ENCODE data around the gene STX16.
"Not testable (repeated sequence)": the region's sequence is repeated elsewhere in the genome, so short reads cannot be mapped to it uniquely, and the experiment has no call there.

STX16 gene

GRCh38 chr20:58721951-58722778 lies 71.1 kb downstream of the STX16 start:
- Histone ChIP-seq H3K27me3 (ENCODE audit: insufficient read depth, low read length, poor library complexity) (no peaks in the 10 kb centered on the region), H2BK5ac (ENCODE audit: low read length) (no peak overlapping the region), H3K4me3 (ENCODE audit: low read length) (no peak overlapping the region), H4K8ac (ENCODE audit: low read depth, low read length) (no peak overlapping the region), H3K27ac (ENCODE audit: low read depth, low read length) (no peak overlapping the region), H3K79me1 (ENCODE audit: low read length) (no peaks in the 10 kb centered on the region), H2BK15ac (replicated peaks; ENCODE audit: low read depth) (no peak overlapping the region), H4K5ac (ENCODE audit: low read length) (no peak overlapping the region), H2BK120ac (ENCODE audit: low read depth, low read length) (no peak overlapping the region), H3K36me3 (ENCODE audit: control insufficient read depth, insufficient read depth, low read length) (no peaks in the 10 kb centered on the region), H3K56ac (ENCODE audit: low read length) (no peak overlapping the region), H3K18ac (ENCODE audit: low read length) (no peak overlapping the region), H3K4me1 (ENCODE audit: control insufficient read depth, low read depth, low read length) (no peaks in the 10 kb centered on the region), H3K79me2 (ENCODE audit: control insufficient read depth, insufficient read depth, low read length) (no peaks in the 10 kb centered on the region), H3K9ac (ENCODE audit: low read length) (no peak overlapping the region), H3K23ac (ENCODE audit: low read length) (no peak overlapping the region), H3K4me2 (ENCODE audit: low read length) (no peak overlapping the region), H3K4ac (ENCODE audit: low read depth, low read length) (no peak overlapping the region), H2AK5ac (ENCODE audit: low read length) (no peak overlapping the region)
- no peak for DNase-seq
- WGBS (ENCODE audit: extremely low coverage, insufficient coverage, low lambda C conversion rate): no CpG with 5 or more reads among the region's 22 CpGs

GRCh38 chr20:58722877-58723627 lies 72.0 kb downstream of the STX16 start:
- Histone ChIP-seq H2BK5ac (ENCODE audit: low read length) (no peak overlapping the region), H2BK120ac (ENCODE audit: low read depth, low read length) (no peak overlapping the region), H3K18ac (ENCODE audit: low read length) (no peak overlapping the region), H3K79me2 (ENCODE audit: control insufficient read depth, insufficient read depth, low read length) (no peaks in the 10 kb centered on the region), H3K4me1 (ENCODE audit: control insufficient read depth, low read depth, low read length) (no peaks in the 10 kb centered on the region), H3K4me3 (ENCODE audit: low read length) (no peak overlapping the region), H3K27ac (ENCODE audit: low read depth, low read length) (no peak overlapping the region), H3K4ac (ENCODE audit: low read depth, low read length) (no peak overlapping the region), H3K56ac (ENCODE audit: low read length) (no peak overlapping the region), H3K23ac (ENCODE audit: low read length) (no peak overlapping the region), H2BK15ac (replicated peaks; ENCODE audit: low read depth) (no peak overlapping the region), H3K36me3 (ENCODE audit: control insufficient read depth, insufficient read depth, low read length) (no peaks in the 10 kb centered on the region), H4K8ac (ENCODE audit: low read depth, low read length) (no peak overlapping the region), H3K79me1 (ENCODE audit: low read length) (no peaks in the 10 kb centered on the region), H3K27me3 (ENCODE audit: insufficient read depth, low read length, poor library complexity) (no peaks in the 10 kb centered on the region), H3K9ac (ENCODE audit: low read length) (no peak overlapping the region), H2AK5ac (ENCODE audit: low read length) (no peak overlapping the region), H3K4me2 (ENCODE audit: low read length) (no peak overlapping the region), H4K5ac (ENCODE audit: low read length) (no peak overlapping the region)
- DNase-seq: no peak
- no CpG with 5 or more reads among the region's 9 CpGs for WGBS (ENCODE audit: extremely low coverage, insufficient coverage, low lambda C conversion rate)

GRCh38 chr20:58723628-58723984 lies 72.5 kb downstream of the STX16 start:
- H2AK5ac ChIP-seq (ENCODE audit: low read length): no peak overlapping the region
- H3K79me1 ChIP-seq (ENCODE audit: low read length): no peaks in the 10 kb centered on the region
- WGBS (ENCODE audit: extremely low coverage, insufficient coverage, low lambda C conversion rate): no CpG with 5 or more reads among the region's 3 CpGs
- no peak overlapping the region for H2BK120ac ChIP-seq (ENCODE audit: low read depth, low read length)
- no peak overlapping the region for H3K56ac ChIP-seq (ENCODE audit: low read length)
- H3K4me3 ChIP-seq (ENCODE audit: low read length): no peak overlapping the region
- no peak overlapping the region for H3K23ac ChIP-seq (ENCODE audit: low read length)
- H3K4ac ChIP-seq (ENCODE audit: low read depth, low read length): no peak overlapping the region
- H3K27me3 ChIP-seq (ENCODE audit: insufficient read depth, low read length, poor library complexity): no peaks in the 10 kb centered on the region
- no peak overlapping the region for H4K5ac ChIP-seq (ENCODE audit: low read length)
- H2BK15ac ChIP-seq (replicated peaks; ENCODE audit: low read depth): no peak overlapping the region
- H3K4me1 ChIP-seq (ENCODE audit: control insufficient read depth, low read depth, low read length): no peaks in the 10 kb centered on the region
- H2BK5ac ChIP-seq (ENCODE audit: low read length): no peak overlapping the region
- no peak overlapping the region for H3K18ac ChIP-seq (ENCODE audit: low read length)
- H4K8ac ChIP-seq (ENCODE audit: low read depth, low read length): no peak overlapping the region
- H3K79me2 ChIP-seq (ENCODE audit: control insufficient read depth, insufficient read depth, low read length): no peaks in the 10 kb centered on the region
- no peak overlapping the region for H3K27ac ChIP-seq (ENCODE audit: low read depth, low read length)
- no peak overlapping the region for H3K9ac ChIP-seq (ENCODE audit: low read length)
- no peak overlapping the region for H3K4me2 ChIP-seq (ENCODE audit: low read length)
- no peaks in the 10 kb centered on the region for H3K36me3 ChIP-seq (ENCODE audit: control insufficient read depth, insufficient read depth, low read length)
- no peak for DNase-seq

- H3K79me2 ChIP-seq (ENCODE audit: control insufficient read depth, insufficient read depth, low read length); H2AK5ac ChIP-seq (ENCODE audit: low read length); H4K8ac ChIP-seq (ENCODE audit: low read depth, low read length); H2BK5ac ChIP-seq (ENCODE audit: low read length); H3K4ac ChIP-seq (ENCODE audit: low read depth, low read length); H3K9ac ChIP-seq (ENCODE audit: low read length); H3K4me1 ChIP-seq (ENCODE audit: control insufficient read depth, low read depth, low read length); H3K27ac ChIP-seq (ENCODE audit: low read depth, low read length); H4K5ac ChIP-seq (ENCODE audit: low read length); H2BK120ac ChIP-seq (ENCODE audit: low read depth, low read length); H2BK15ac ChIP-seq (replicated peaks; ENCODE audit: low read depth); DNase-seq; H3K27me3 ChIP-seq (ENCODE audit: insufficient read depth, low read length, poor library complexity); H3K79me1 ChIP-seq (ENCODE audit: low read length); H3K4me2 ChIP-seq (ENCODE audit: low read length); H3K56ac ChIP-seq (ENCODE audit: low read length); H3K4me3 ChIP-seq (ENCODE audit: low read length); H3K23ac ChIP-seq (ENCODE audit: low read length); H3K18ac ChIP-seq (ENCODE audit: low read length); H3K36me3 ChIP-seq (ENCODE audit: control insufficient read depth, insufficient read depth, low read length): not testable (repeated sequence)
- WGBS (ENCODE audit: extremely low coverage, insufficient coverage, low lambda C conversion rate): no CpG with 5 or more reads among the region's 2 CpGs
These were observed 75.1 kb downstream of the STX16 start for GRCh38 chr20:58726156-58726555.

Measured in mesendoderm (in vitro differentiated cells).